Measurements from ENCODE around the gene IGSF9B. TPM values are rescaled to one million over a fixed set of nuclear protein-coding genes. Genes with fewer than 3 reads are reported as not detected.

The IGSF9B gene
- total and polyA plus RNA-seq, 4 donors, result 0.07 to 0.33 (median 0.09) TPM; not detected in 1

DNA sequence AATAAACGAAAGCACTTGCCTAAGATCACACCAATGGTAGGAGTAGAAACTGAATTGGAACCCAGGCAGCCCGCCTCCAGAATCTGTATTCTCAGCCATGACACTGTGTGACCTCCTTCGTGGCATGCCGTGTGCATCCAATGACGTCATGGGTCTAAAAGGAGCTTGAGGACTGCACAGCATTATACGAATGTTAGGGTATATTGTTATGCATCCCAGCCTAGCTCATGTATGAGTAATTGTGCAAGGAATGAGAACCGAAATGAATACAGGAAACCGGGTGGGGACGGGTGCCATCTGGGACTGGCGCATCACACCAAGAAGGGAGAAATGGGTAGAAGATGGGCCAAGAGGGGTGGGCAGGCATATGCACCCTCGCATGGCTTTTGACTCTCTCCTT lies 12.3 kb upstream of the IGSF9B start:
- Histone ChIP-seq H3K27ac (ENCODE audit: low read depth in 1 of 2, low read length in 2 of 2) (no peak overlapping the region), H3K4me1 (ENCODE audit: control insufficient read depth in 4 of 4, insufficient read depth in 4 of 4, low read length in 3 of 4) (no peaks in the 10 kb centered on the region), H3K27me3 (ENCODE audit: control insufficient read depth in 4 of 4, insufficient read depth in 4 of 4, low read length in 3 of 4) (peaks cover 0 to 5% (median 2%) of the 10 kb centered on the region in 4 donors), H3K9ac (ENCODE audit: low read depth in 1 of 2, low read length in 2 of 2) (no peak overlapping the region), H3K4me3 (ENCODE audit: low read depth in 1 of 3, low read length in 3 of 3) (no peak overlapping the region), H3K9me3 (ENCODE audit: control insufficient read depth in 4 of 4, low read length in 3 of 4) (no peaks in the 10 kb centered on the region), H3K36me3 (ENCODE audit: control insufficient read depth in 4 of 4, insufficient read depth in 3 of 4, low read depth in 1 of 4, low read length in 3 of 4) (no peaks in the 10 kb centered on the region)
- TF ChIP-seq GABPA (IDR thresholded peaks at IDR 0.05 in 1 of 2, conservative IDR thresholded peaks at IDR 0.05 in 1 of 2), result no peak
- no peak for TF ChIP-seq SP1 (IDR thresholded peaks at IDR 0.05)
- no peak for TF ChIP-seq JUND (IDR thresholded peaks at IDR 0.05)
- no peak for TF ChIP-seq NR2F2 (IDR thresholded peaks at IDR 0.05)
- TF ChIP-seq HNF4A (conservative IDR thresholded peaks at IDR 0.05), result no peak
- TF ChIP-seq FOXA2 (IDR thresholded peaks at IDR 0.05), result no peak
- TF ChIP-seq TAF1 (conservative IDR thresholded peaks at IDR 0.05), result no peak
- TF ChIP-seq YY1 (IDR thresholded peaks at IDR 0.05), result no peak
- TF ChIP-seq, protein P1, sequence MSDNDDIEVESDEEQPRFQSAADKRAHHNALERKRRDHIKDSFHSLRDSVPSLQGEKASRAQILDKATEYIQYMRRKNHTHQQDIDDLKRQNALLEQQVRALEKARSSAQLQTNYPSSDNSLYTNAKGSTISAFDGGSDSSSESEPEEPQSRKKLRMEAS (IDR thresholded peaks at IDR 0.05), result no peak
- no peak for TF ChIP-seq EGR1 (IDR thresholded peaks at IDR 0.05; ENCODE audit: low read depth in 2 of 2)
- TF ChIP-seq RXRA (IDR thresholded peaks at IDR 0.05), result no peak
- TF ChIP-seq ATF3 (IDR thresholded peaks at IDR 0.05), result no peak
- TF ChIP-seq, protein P2, sequence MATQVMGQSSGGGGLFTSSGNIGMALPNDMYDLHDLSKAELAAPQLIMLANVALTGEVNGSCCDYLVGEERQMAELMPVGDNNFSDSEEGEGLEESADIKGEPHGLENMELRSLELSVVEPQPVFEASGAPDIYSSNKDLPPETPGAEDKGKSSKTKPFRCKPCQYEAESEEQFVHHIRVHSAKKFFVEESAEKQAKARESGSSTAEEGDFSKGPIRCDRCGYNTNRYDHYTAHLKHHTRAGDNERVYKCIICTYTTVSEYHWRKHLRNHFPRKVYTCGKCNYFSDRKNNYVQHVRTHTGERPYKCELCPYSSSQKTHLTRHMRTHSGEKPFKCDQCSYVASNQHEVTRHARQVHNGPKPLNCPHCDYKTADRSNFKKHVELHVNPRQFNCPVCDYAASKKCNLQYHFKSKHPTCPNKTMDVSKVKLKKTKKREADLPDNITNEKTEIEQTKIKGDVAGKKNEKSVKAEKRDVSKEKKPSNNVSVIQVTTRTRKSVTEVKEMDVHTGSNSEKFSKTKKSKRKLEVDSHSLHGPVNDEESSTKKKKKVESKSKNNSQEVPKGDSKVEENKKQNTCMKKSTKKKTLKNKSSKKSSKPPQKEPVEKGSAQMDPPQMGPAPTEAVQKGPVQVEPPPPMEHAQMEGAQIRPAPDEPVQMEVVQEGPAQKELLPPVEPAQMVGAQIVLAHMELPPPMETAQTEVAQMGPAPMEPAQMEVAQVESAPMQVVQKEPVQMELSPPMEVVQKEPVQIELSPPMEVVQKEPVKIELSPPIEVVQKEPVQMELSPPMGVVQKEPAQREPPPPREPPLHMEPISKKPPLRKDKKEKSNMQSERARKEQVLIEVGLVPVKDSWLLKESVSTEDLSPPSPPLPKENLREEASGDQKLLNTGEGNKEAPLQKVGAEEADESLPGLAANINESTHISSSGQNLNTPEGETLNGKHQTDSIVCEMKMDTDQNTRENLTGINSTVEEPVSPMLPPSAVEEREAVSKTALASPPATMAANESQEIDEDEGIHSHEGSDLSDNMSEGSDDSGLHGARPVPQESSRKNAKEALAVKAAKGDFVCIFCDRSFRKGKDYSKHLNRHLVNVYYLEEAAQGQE (IDR thresholded peaks at IDR 0.05), result no peak
- TF ChIP-seq ZBTB33 (IDR thresholded peaks at IDR 0.05), result no peak
- no peak for TF ChIP-seq HNF4G (IDR thresholded peaks at IDR 0.05)
- no peak for TF ChIP-seq RAD21 (IDR thresholded peaks at IDR 0.05)
- no peak for TF ChIP-seq FOXA1 (IDR thresholded peaks at IDR 0.05)
- TF ChIP-seq CTCF (IDR thresholded peaks at IDR 0.05; ENCODE audit: low read depth, low read length, missing input control), result no peak
- WGBS, result 77% methylated on average over 11 of the region's 11 CpGs
- DNase-seq (ENCODE audit: low spot score), result no peak

Data from liver (tissue), 9 donors.